Measurements from ENCODE around the gene FAM162A.

DNA sequence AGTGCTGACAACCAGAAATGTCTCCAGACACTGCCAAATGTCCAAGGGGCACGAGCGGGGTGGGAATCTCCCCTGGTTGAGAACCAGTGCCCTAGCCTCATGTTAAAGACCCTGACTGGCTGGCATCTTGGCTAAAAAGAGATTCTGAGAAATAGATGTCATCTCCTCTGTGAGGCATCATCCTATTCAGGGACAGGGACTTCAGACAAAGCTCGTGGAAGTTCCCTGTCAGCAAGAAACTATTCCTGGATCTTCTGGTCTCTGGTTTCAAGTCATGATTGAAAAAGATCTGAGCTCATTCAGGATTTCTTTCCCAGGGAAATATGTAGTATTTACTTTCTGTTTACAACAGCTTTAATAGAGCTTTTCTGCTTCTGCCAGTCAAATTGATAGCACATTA is 21.0 kb downstream of the FAM162A start:
- TF ChIP-seq CTCF (IDR thresholded peaks at IDR 0.05) (no peak), POLR2A (IDR thresholded peaks at IDR 0.05) (no peak)

Data from esophagus squamous epithelium (tissue), 4 donors.